HG03097 (cell line): ENCODE measurements around the gene STK24.
A peak's percentile ranks its signal among the peaks of the same experiment; 100 is the strongest.
"Not testable (repeated sequence)": the region's sequence is repeated elsewhere in the genome, so short reads cannot be mapped to it uniquely, and the experiment has no call there.

Experiments
- ATAC-seq: cut with Tn5 transposase; IDR thresholded peaks from one replicate; pipeline ENCODE4 v1.9.1; 2021; ENCODE audit not compliant: unreplicated experiment, low FRiP score

STK24 gene

GRCh38 chr13:98584668-98585397 is 7.9 kb upstream of the STK24 start:
- ATAC-seq = no peak

- ATAC-seq = no peak
Measured at GRCh38 chr13:98582947-98583346, 6.0 kb upstream of the STK24 start.

- ATAC-seq = no peak
Measured at GRCh38 chr13:98581971-98582702, 5.2 kb upstream of the STK24 start.

GRCh38 chr13:98581381-98581780 is 4.5 kb upstream of the STK24 start:
- no peak for ATAC-seq

GRCh38 chr13:98580420-98580819 is 3.5 kb upstream of the STK24 start:
- no peak for ATAC-seq

- no peak for ATAC-seq
Measured at GRCh38 chr13:98577836-98578285, 954 bp upstream of the STK24 start.

GRCh38 chr13:98576200-98576945 is 534 bp downstream of the STK24 start:
- ATAC-seq = peak; percentile 25

- ATAC-seq = no peak
Measured at GRCh38 chr13:98575904-98576199, 1.1 kb downstream of the STK24 start.

- ATAC-seq = no peak
Measured at GRCh38 chr13:98575009-98575903, 1.7 kb downstream of the STK24 start.

GRCh38 chr13:98571955-98572662 is 4.8 kb downstream of the STK24 start:
- no peak for ATAC-seq

- ATAC-seq = peak; percentile 86
Measured at GRCh38 chr13:98570929-98571372, 6.0 kb downstream of the STK24 start.

GRCh38 chr13:98569494-98570367 is 7.2 kb downstream of the STK24 start:
- ATAC-seq = not testable (repeated sequence)

- no peak for ATAC-seq
Measured at GRCh38 chr13:98568918-98569317, 8.0 kb downstream of the STK24 start.

GRCh38 chr13:98567140-98567539 is 9.8 kb downstream of the STK24 start:
- no peak for ATAC-seq

GRCh38 chr13:98565726-98566565 is 11.0 kb downstream of the STK24 start:
- ATAC-seq = no peak

- ATAC-seq = no peak
Measured at GRCh38 chr13:98564204-98564603, 12.7 kb downstream of the STK24 start.

GRCh38 chr13:98563071-98563470 is 13.8 kb downstream of the STK24 start:
- no peak for ATAC-seq

GRCh38 chr13:98559169-98559568 is 17.7 kb downstream of the STK24 start:
- no peak for ATAC-seq
